Measurements from ENCODE around the gene FBXO42.

- TF ChIP-seq CTCF (IDR thresholded peaks at IDR 0.05), result no peak
- TF ChIP-seq POLR2A (IDR thresholded peaks at IDR 0.05), result no peak
These were observed 107.5 kb downstream of the FBXO42 start for GRCh38 chr1:16244650-16245285.

Data from right lobe of liver (tissue), 4 donors.